Hematopoietic multipotent progenitor cell treated with erythropoietin and hydrocortisone succinate and interleukin-3 and kit ligand, for 15 days (in vitro differentiated cells): ENCODE data around the gene TMEM17.
A peak's percentile ranks its signal among the peaks of the same experiment; 100 is the strongest.

Source experiments
- DNase-seq: peaks from one replicate; pipeline ENCODE4 v3.0.0-alpha.2; 2015; ENCODE audit warnings: low spot score

The TMEM17 gene

GRCh38 chr2:62511636-62512035, 5.6 kb upstream of the TMEM17 start:
- no peak for DNase-seq

- DNase-seq, result no peak
These were observed 391 bp upstream of the TMEM17 start for GRCh38 chr2:62506421-62506750.

- DNase-seq, result no peak
These were observed 766 bp downstream of the TMEM17 start for GRCh38 chr2:62505109-62505749.

GRCh38 chr2:62504657-62505056, 1.3 kb downstream of the TMEM17 start:
- no peak for DNase-seq

- DNase-seq, result no peak
These were observed 4.0 kb downstream of the TMEM17 start for GRCh38 chr2:62501794-62502500.

- DNase-seq, result no peak
These were observed 4.9 kb downstream of the TMEM17 start for GRCh38 chr2:62501069-62501468.

- peak; percentile 62 for DNase-seq
These were observed 6.5 kb downstream of the TMEM17 start for GRCh38 chr2:62499430-62500060.

GRCh38 chr2:62498739-62499138, 7.3 kb downstream of the TMEM17 start:
- no peak for DNase-seq

- no peak for DNase-seq
These were observed 10.2 kb downstream of the TMEM17 start for GRCh38 chr2:62495761-62496160.

GRCh38 chr2:62492048-62492447, 13.9 kb downstream of the TMEM17 start:
- no peak for DNase-seq

GRCh38 chr2:62489702-62490101, 16.3 kb downstream of the TMEM17 start:
- DNase-seq, result no peak

- DNase-seq, result no peak
These were observed 16.8 kb downstream of the TMEM17 start for GRCh38 chr2:62489162-62489561.

- DNase-seq, result no peak
These were observed 19.6 kb downstream of the TMEM17 start for GRCh38 chr2:62486439-62486765.

- DNase-seq, result no peak
These were observed 20.1 kb downstream of the TMEM17 start for GRCh38 chr2:62485761-62486438.

- DNase-seq, result no peak
These were observed 23.2 kb downstream of the TMEM17 start for GRCh38 chr2:62482558-62483352.

- no peak for DNase-seq
These were observed 26.1 kb downstream of the TMEM17 start for GRCh38 chr2:62479917-62480316.

GRCh38 chr2:62478093-62478580, 27.9 kb downstream of the TMEM17 start:
- no peak for DNase-seq

- no peak for DNase-seq
These were observed 28.4 kb downstream of the TMEM17 start for GRCh38 chr2:62477573-62477972.

GRCh38 chr2:62475172-62476011, 30.6 kb downstream of the TMEM17 start:
- DNase-seq, result no peak

- DNase-seq, result no peak
These were observed 31.8 kb downstream of the TMEM17 start for GRCh38 chr2:62474176-62474575.

- DNase-seq, result no peak
These were observed 32.7 kb downstream of the TMEM17 start for GRCh38 chr2:62473246-62473827.
